Caki2 (cell line): ENCODE results near the gene KAT6B. TPM values are rescaled to one million over a fixed set of nuclear protein-coding genes. Genes with fewer than 3 reads are reported as not detected.

Experiments
- DNase-seq: peaks from one replicate; pipeline ENCODE4 v3.0.0-alpha.2; 2015; ENCODE audit warnings: low read depth
- in situ Hi-C: cut with HindIII; loops from 2 replicates; pipeline ENCODE4 v1.10.0; 2016; ENCODE audit warnings: low sequenced_read_pairs, low pct_unique_long_range_greater_than_20kb, mixed read lengths
- total RNA-seq: library from RNA; depleted of rRNA; stranded (reverse); fragments of >200 nt; shearing (Covaris generic); gene quantifications from 2 replicates; pipeline ENCODE4 v1.2.3, GENCODE V29; 2014; ENCODE audit warnings: low replicate concordance

The KAT6B gene
- total RNA-seq, 1 experiment from 2014 or later: 7.9 TPM

- in situ Hi-C loops: no loop called here
- DNase-seq: no peak
These were observed 254.2 kb downstream of the KAT6B start for GRCh38 chr10:75080554-75080953.

- in situ Hi-C loops: no loop called here
- DNase-seq: no peak
These were observed 255.0 kb downstream of the KAT6B start for GRCh38 chr10:75081379-75081778.
